ENCODE results near the gene CFAP299. TPM values are rescaled to one million over a fixed set of nuclear protein-coding genes. Genes with fewer than 3 reads are reported as not detected.

The CFAP299 gene
- total and polyA plus RNA-seq, 2 of the 8 experiments (the other 6 are each of a cell fraction or from before 2014, with no cell fraction given): not detected

DNA sequence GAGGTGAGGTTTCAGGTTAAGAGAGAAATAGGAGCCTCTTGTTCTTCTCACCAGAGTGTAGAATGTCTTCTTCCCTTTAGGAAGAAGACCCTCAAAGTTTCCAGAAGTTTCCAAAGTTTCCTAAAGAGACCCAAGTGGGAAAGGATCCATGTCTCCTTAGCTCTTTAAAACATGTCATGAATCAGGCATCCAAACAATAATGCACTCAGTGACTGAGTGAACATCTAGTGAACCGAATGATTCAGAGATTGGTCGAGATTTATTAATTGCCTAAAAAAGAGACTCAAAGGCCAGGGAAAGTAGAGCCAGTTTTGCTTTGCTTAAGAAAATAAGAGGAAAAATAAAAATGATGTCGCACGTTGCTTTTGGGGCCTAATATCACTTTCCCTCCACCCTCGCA is 39.7 kb upstream of the CFAP299 start (continued):
- TF ChIP-seq PHF8 (conservative IDR thresholded peaks at IDR 0.05; ENCODE audit: low read depth, low read length) (no peak), HDAC2 (IDR thresholded peaks at IDR 0.05; ENCODE audit: borderline replicate concordance in 1 of 2, low read depth in 2 of 2, low read length in 2 of 2) (no peak), KDM4A (IDR thresholded peaks at IDR 0.05; ENCODE audit: low read depth, low read length, severe bottlenecking) (no peak), BACH1 (IDR thresholded peaks at IDR 0.05; ENCODE audit: low read length) (no peak), TAF7 (optimal IDR thresholded peaks at IDR 0.05; ENCODE audit: borderline replicate concordance, low read depth, low read length) (no peak), MAFK (IDR thresholded peaks at IDR 0.05; ENCODE audit: low read depth, low read length) (no peak), NANOG (IDR thresholded peaks at IDR 0.05; ENCODE audit: insufficient read depth, low read depth, low read length, poor library complexity, severe bottlenecking) (no peak), BRCA1 (IDR thresholded peaks at IDR 0.05; ENCODE audit: low read depth, low read length) (no peak), CTBP2 (IDR thresholded peaks at IDR 0.05; ENCODE audit: borderline replicate concordance, insufficient read depth, insufficient read length, low read length) (no peak), TEAD4 (IDR thresholded peaks at IDR 0.05; ENCODE audit: low read depth, low read length) (no peak), GABPA (IDR thresholded peaks at IDR 0.05; ENCODE audit: borderline replicate concordance, insufficient read depth, low read length) (no peak)
